Caco-2 (cell line): Measurements from ENCODE around the gene ARAP2. TPM values are rescaled to one million over a fixed set of nuclear protein-coding genes. Genes with fewer than 3 reads are reported as not detected.

Experiments
- BruUV-seq: library from RNA; stranded (reverse); fragments of 400-500 nt; replicated peaks from 2 replicates; lab custom pipeline; 2021; lab: Mats Ljungman, UMichigan
- CTCF ChIA-PET: fragments of 300-600 bp; sonication (Branson Sonifier 250); formaldehyde crosslinking; loops from one replicate; lab custom pipeline; 2022; ENCODE audit warnings: antibody characterized with exemption; lab: Charles Lee
- POLR2A ChIA-PET: fragments of 300-600 bp; sonication (Branson Sonifier 250); formaldehyde crosslinking; loops from one replicate; lab custom pipeline; 2022; ENCODE audit warnings: antibody characterized with exemption; lab: Charles Lee
- DNase-seq, 2 experiments: peaks; one replicate each; pipeline versions ENCODE4 v3.0.0 to v3.0.0-alpha.2; 2020 to 2022
- H3K27me3 ChIP-seq: replicated peaks from 2 replicates; pipeline ENCODE4 v1.6.0; 2011; ENCODE audit warnings: low read length; ENCODE audit not compliant: control insufficient read depth, insufficient read depth
- H3K36me3 ChIP-seq: 2 replicates; pipeline ENCODE4 v1.5.1; 2011; ENCODE audit warnings: low read length; ENCODE audit not compliant: control insufficient read depth, insufficient read depth
- H3K4me1 ChIP-seq: fragments of 250-450 bp; sonication (Bioruptor Pico); 2 replicates; pipeline ENCODE4 v1.5.1; 2020; ENCODE audit warnings: mild to moderate bottlenecking
- H3K4me3 ChIP-seq: 2 replicates; pipeline ENCODE4 v1.5.1; 2011; ENCODE audit warnings: low read depth, mild to moderate bottlenecking, control low read depth, low read length
- H3K9me3 ChIP-seq: fragments of 250-450 bp; sonication (Bioruptor Pico); 2 replicates; pipeline ENCODE4 v1.5.1; 2020; ENCODE audit warnings: mild to moderate bottlenecking, moderate library complexity
- H3K27ac Mint-ChIP-seq: one replicate; pipeline ENCODE4 v1.8.0; 2022; ENCODE audit warnings: mixed read lengths; ENCODE audit not compliant: unreplicated experiment
- H3K27me3 Mint-ChIP-seq: one replicate; pipeline ENCODE4 v1.8.0; 2022; ENCODE audit warnings: mixed read lengths; ENCODE audit not compliant: insufficient read depth, unreplicated experiment
- H3K36me3 Mint-ChIP-seq: one replicate; pipeline ENCODE4 v1.8.0; 2022; ENCODE audit warnings: mild to moderate bottlenecking, mixed read lengths; ENCODE audit not compliant: insufficient read depth, unreplicated experiment
- H3K4me1 Mint-ChIP-seq: one replicate; pipeline ENCODE4 v1.8.0; 2022; ENCODE audit warnings: low read depth, mixed read lengths; ENCODE audit not compliant: unreplicated experiment
- H3K4me3 Mint-ChIP-seq: one replicate; pipeline ENCODE4 v1.8.0; 2022; ENCODE audit warnings: mild to moderate bottlenecking, moderate library complexity, mixed read lengths; ENCODE audit not compliant: unreplicated experiment
- H3K9me3 Mint-ChIP-seq: one replicate; pipeline ENCODE4 v1.8.0; 2022; ENCODE audit warnings: mixed read lengths; ENCODE audit not compliant: unreplicated experiment
- intact Hi-C: fragments of 100-400 bp; cut with micrococcal nuclease; formaldehyde crosslinking; loops from one replicate; pipeline ENCODE4 v1.10.0; 2022; ENCODE audit not compliant: unreplicated experiment
- total RNA-seq: library from RNA; stranded (reverse); gene quantifications from 2 replicates; pipeline ENCODE4 v1.2.3, GENCODE V29; 2022
- TF ChIP-seq, protein P1 (sequence below), 2 experiments: fragments of 200-600 bp in 1 of 2; IDR thresholded peaks; 1 replicate in 1 of 2; 2 replicates in 1 of 2; pipeline versions ENCODE4 v1.5.1 to v1.8.0; 2011 to 2022; ENCODE audit warnings: antibody characterized with exemption in 1 of 2, control low read depth in 1 of 2, inconsistent platforms in 1 of 2, low read depth in 1 of 2, low read length in 1 of 2, mild to moderate bottlenecking in 1 of 2, moderate library complexity in 1 of 2; ENCODE audit not compliant: insufficient read depth in 1 of 2, severe bottlenecking in 1 of 2, unreplicated experiment in 1 of 2

Gene ARAP2
- total RNA-seq, 1 experiment from 2014 or later: 3.9 TPM

- ChIA-PET POLR2A (no interaction called here), CTCF (no interaction called here)
- H3K4me1 ChIP-seq: no peaks in the 10 kb centered on the region
- H3K36me3 ChIP-seq: no peaks in the 10 kb centered on the region
- intact Hi-C loops: no loop called here
- no TSS peak for BruUV-seq
- no peak for DNase-seq
- Mint-ChIP-seq H3K27me3 (no peaks in the 10 kb centered on the region), H3K9me3 (no peaks in the 10 kb centered on the region), H3K27ac (no peak overlapping the region), H3K36me3 (no peaks in the 10 kb centered on the region), H3K4me1 (no peaks in the 10 kb centered on the region), H3K4me3 (no peak overlapping the region)
- no peak overlapping the region for H3K4me3 ChIP-seq
- no peaks in the 10 kb centered on the region for H3K27me3 ChIP-seq
- TF ChIP-seq, protein P1, sequence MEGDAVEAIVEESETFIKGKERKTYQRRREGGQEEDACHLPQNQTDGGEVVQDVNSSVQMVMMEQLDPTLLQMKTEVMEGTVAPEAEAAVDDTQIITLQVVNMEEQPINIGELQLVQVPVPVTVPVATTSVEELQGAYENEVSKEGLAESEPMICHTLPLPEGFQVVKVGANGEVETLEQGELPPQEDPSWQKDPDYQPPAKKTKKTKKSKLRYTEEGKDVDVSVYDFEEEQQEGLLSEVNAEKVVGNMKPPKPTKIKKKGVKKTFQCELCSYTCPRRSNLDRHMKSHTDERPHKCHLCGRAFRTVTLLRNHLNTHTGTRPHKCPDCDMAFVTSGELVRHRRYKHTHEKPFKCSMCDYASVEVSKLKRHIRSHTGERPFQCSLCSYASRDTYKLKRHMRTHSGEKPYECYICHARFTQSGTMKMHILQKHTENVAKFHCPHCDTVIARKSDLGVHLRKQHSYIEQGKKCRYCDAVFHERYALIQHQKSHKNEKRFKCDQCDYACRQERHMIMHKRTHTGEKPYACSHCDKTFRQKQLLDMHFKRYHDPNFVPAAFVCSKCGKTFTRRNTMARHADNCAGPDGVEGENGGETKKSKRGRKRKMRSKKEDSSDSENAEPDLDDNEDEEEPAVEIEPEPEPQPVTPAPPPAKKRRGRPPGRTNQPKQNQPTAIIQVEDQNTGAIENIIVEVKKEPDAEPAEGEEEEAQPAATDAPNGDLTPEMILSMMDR (IDR thresholded peaks at IDR 0.05; ENCODE audit: insufficient read depth in 1 of 2, low read depth in 1 of 2, low read length in 1 of 2, severe bottlenecking in 1 of 2, unreplicated experiment in 1 of 2): no peak
- H3K9me3 ChIP-seq: no peaks in the 10 kb centered on the region
Observed at GRCh38 chr4:36207367-36207766, 36.9 kb downstream of the ARAP2 start.

GRCh38 chr4:36206603-36207311, 37.6 kb downstream of the ARAP2 start:
- no peaks in the 10 kb centered on the region for H3K27me3 Mint-ChIP-seq

GRCh38 chr4:36206012-36206411, 38.3 kb downstream of the ARAP2 start:
- no peak overlapping the region for H3K4me3 Mint-ChIP-seq
- no peaks in the 10 kb centered on the region for H3K9me3 ChIP-seq
- intact Hi-C loops: no loop called here
- no peaks in the 10 kb centered on the region for H3K4me1 ChIP-seq
- POLR2A ChIA-PET: no interaction called here
- H3K36me3 ChIP-seq: no peaks in the 10 kb centered on the region
- no peaks in the 10 kb centered on the region for H3K4me1 Mint-ChIP-seq
- no peaks in the 10 kb centered on the region for H3K27me3 Mint-ChIP-seq
- DNase-seq: no peak
- H3K27me3 ChIP-seq: no peaks in the 10 kb centered on the region
- no TSS peak for BruUV-seq
- no peaks in the 10 kb centered on the region for H3K9me3 Mint-ChIP-seq
- no peak overlapping the region for H3K4me3 ChIP-seq
- peak overlapping the region; percentile 33 for H3K27ac Mint-ChIP-seq
- TF ChIP-seq, protein P1 (IDR thresholded peaks at IDR 0.05; ENCODE audit: insufficient read depth in 1 of 2, low read depth in 1 of 2, low read length in 1 of 2, severe bottlenecking in 1 of 2, unreplicated experiment in 1 of 2): no peak
- CTCF ChIA-PET: no interaction called here
- H3K36me3 Mint-ChIP-seq: no peaks in the 10 kb centered on the region

More at GRCh38 chr4:36206603-36207311, 37.6 kb downstream of the ARAP2 start:
- H3K4me3 ChIP-seq: no peak overlapping the region
- no peaks in the 10 kb centered on the region for H3K9me3 ChIP-seq
- Mint-ChIP-seq H3K4me1 (no peaks in the 10 kb centered on the region), H3K27ac (peak overlapping the region; percentile 33), H3K9me3 (no peaks in the 10 kb centered on the region), H3K4me3 (no peak overlapping the region), H3K36me3 (no peaks in the 10 kb centered on the region)
- no peak for DNase-seq
- intact Hi-C loops: no loop called here
- POLR2A ChIA-PET: no interaction called here
- TF ChIP-seq, protein P1 (IDR thresholded peaks at IDR 0.05; ENCODE audit: insufficient read depth in 1 of 2, low read depth in 1 of 2, low read length in 1 of 2, severe bottlenecking in 1 of 2, unreplicated experiment in 1 of 2): no peak
- H3K36me3 ChIP-seq: no peaks in the 10 kb centered on the region
- CTCF ChIA-PET: no interaction called here
- H3K4me1 ChIP-seq: no peaks in the 10 kb centered on the region
- no TSS peak for BruUV-seq
- no peaks in the 10 kb centered on the region for H3K27me3 ChIP-seq
